Fibroblast of lung (primary cell): ENCODE measurements around the gene TTC32. TPM values are rescaled to one million over a fixed set of nuclear protein-coding genes. Genes with fewer than 3 reads are reported as not detected.

Experiments
- DNase-seq, 2 donors: peaks; one replicate each; pipeline versions ENCODE4 v3.0.0 to v3.0.0-alpha.2; 2010; ENCODE audit warnings: low read depth in 2 of 2
- H2AFZ ChIP-seq: 2 replicates; pipeline ENCODE4 v1.5.1; 2012; ENCODE audit warnings: low read length, control low read depth, inconsistent platforms
- H3K27ac ChIP-seq: 2 replicates; pipeline ENCODE4 v1.5.1; 2011; ENCODE audit warnings: low read length, control low read depth; ENCODE audit not compliant: insufficient read depth
- H3K27me3 ChIP-seq: 2 replicates; pipeline ENCODE4 v1.5.1; 2011; ENCODE audit warnings: mild to moderate bottlenecking, low read length; ENCODE audit not compliant: control insufficient read depth, insufficient read depth
- H3K36me3 ChIP-seq: 2 replicates; pipeline ENCODE4 v1.5.1; 2011; ENCODE audit warnings: low read length; ENCODE audit not compliant: control insufficient read depth, insufficient read depth
- H3K4me1 ChIP-seq: 2 replicates; pipeline ENCODE4 v1.5.1; 2011; ENCODE audit warnings: low read length; ENCODE audit not compliant: control insufficient read depth, insufficient read depth; ENCODE audit errors: extremely low read depth
- H3K4me2 ChIP-seq: 2 replicates; pipeline ENCODE4 v1.5.1; 2011; ENCODE audit warnings: low read length, control low read depth; ENCODE audit not compliant: insufficient read depth; ENCODE audit errors: extremely low read depth
- H3K4me3 ChIP-seq, 4 experiments: fragments of 200-600 bp in 1 of 4; sonication (generic) in 1 of 4; replicated peaks in 1 of 4; 2 replicates each; pipeline ENCODE4 v1.5.1; 2011 to 2016; ENCODE audit warnings: low read length in 4 of 4, low read depth in 3 of 4, mild to moderate bottlenecking in 3 of 4, control low read depth in 2 of 4, inconsistent platforms in 1 of 4, mixed read lengths in 1 of 4; ENCODE audit not compliant: insufficient read depth in 1 of 4; ENCODE audit errors: control extremely low read depth in 1 of 4
- H3K79me2 ChIP-seq: 2 replicates; pipeline ENCODE4 v1.5.1; 2012; ENCODE audit warnings: mild to moderate bottlenecking, low read length, inconsistent platforms; ENCODE audit not compliant: control insufficient read depth, insufficient read depth
- H3K9ac ChIP-seq: 2 replicates; pipeline ENCODE4 v1.5.1; 2011; ENCODE audit warnings: mild to moderate bottlenecking, low read length, control low read depth; ENCODE audit not compliant: insufficient read depth
- H3K9me3 ChIP-seq: 2 replicates; pipeline ENCODE4 v1.5.1; 2012; ENCODE audit warnings: low read depth, low read length; ENCODE audit not compliant: control insufficient read depth, insufficient read depth
- H4K20me1 ChIP-seq: 2 replicates; pipeline ENCODE4 v1.5.1; 2011; ENCODE audit warnings: low read length; ENCODE audit not compliant: control insufficient read depth, insufficient read depth; ENCODE audit errors: extremely low read depth
- CTCF ChIP-seq, 2 donors: IDR thresholded peaks in 1 of 2; conservative IDR thresholded peaks in 1 of 2; 1 replicate in 1 of 2; 2 replicates in 1 of 2; pipeline ENCODE4 v1.5.1; 2011 to 2012; ENCODE audit warnings: low read length in 2 of 2, control low read depth in 1 of 2, inconsistent platforms in 1 of 2, low read depth in 1 of 2, mild to moderate bottlenecking in 1 of 2
- EZH2 ChIP-seq: IDR thresholded peaks from 2 replicates; pipeline ENCODE4 v1.5.1; 2012; ENCODE audit warnings: low read length, control low read depth, mild to moderate bottlenecking; ENCODE audit errors: missing control alignments
- polyA plus RNA-seq, 2 donors: library from polyadenylated mRNA; depleted of rRNA in 1 of 2; stranded (reverse) in 1 of 2; unstranded in 1 of 2; fragments of >200 nt; gene quantifications; 2 replicates each; pipeline ENCODE4 v1.2.1, GENCODE V29; 2011 to 2012; ENCODE audit warnings: missing spikeins in 1 of 2
- total RNA-seq: library from RNA; depleted of rRNA; stranded (reverse); fragments of >200 nt; gene quantifications from 2 replicates; pipeline ENCODE4 v1.2.1, GENCODE V29; 2014

The TTC32 gene
- total and polyA plus RNA-seq, 2 donors (not counting 1 experiment from before 2014, with no cell fraction given): 4.7 to 5.8 TPM

- Histone ChIP-seq H4K20me1 (no peaks in the 10 kb centered on the region), H3K9me3 (no peaks in the 10 kb centered on the region), H2AFZ (no peak overlapping the region), H3K4me3 (no peak overlapping the region), H3K79me2 (no peaks in the 10 kb centered on the region), H3K27me3 (no peaks in the 10 kb centered on the region), H3K27ac (no peak overlapping the region), H3K9ac (no peak overlapping the region), H3K4me1 (peaks cover 12% of the 10 kb centered on the region), H3K36me3 (no peaks in the 10 kb centered on the region), H3K4me2 (no peak overlapping the region)
- TF ChIP-seq CTCF (conservative IDR thresholded peaks at IDR 0.05 in 1 of 2, IDR thresholded peaks at IDR 0.05 in 1 of 2; ENCODE audit: low read depth in 1 of 2, low read length in 2 of 2): no peak
- TF ChIP-seq EZH2: no peak
- DNase-seq: no peak
These were observed 44.7 kb downstream of the TTC32 start for GRCh38 chr2:19857100-19857499.

- no peaks in the 10 kb centered on the region for H3K36me3 ChIP-seq
- H3K27me3 ChIP-seq: no peaks in the 10 kb centered on the region
- no peaks in the 10 kb centered on the region for H3K79me2 ChIP-seq
- TF ChIP-seq CTCF (conservative IDR thresholded peaks at IDR 0.05 in 1 of 2, IDR thresholded peaks at IDR 0.05 in 1 of 2; ENCODE audit: low read depth in 1 of 2, low read length in 2 of 2): no peak
- no peak for TF ChIP-seq EZH2
- H2AFZ ChIP-seq: no peak overlapping the region
- H3K4me3 ChIP-seq: no peak overlapping the region
- no peaks in the 10 kb centered on the region for H4K20me1 ChIP-seq
- peak in 1 of 2 donors; percentile 45 for DNase-seq
- H3K9me3 ChIP-seq: no peaks in the 10 kb centered on the region
- peaks cover 12% of the 10 kb centered on the region for H3K4me1 ChIP-seq
- no peak overlapping the region for H3K4me2 ChIP-seq
- H3K27ac ChIP-seq: no peak overlapping the region
- H3K9ac ChIP-seq: no peak overlapping the region
These were observed 46.0 kb downstream of the TTC32 start for GRCh38 chr2:19855542-19856431.

GRCh38 chr2:19854596-19855541 lies 46.9 kb downstream of the TTC32 start:
- H3K9me3 ChIP-seq: no peaks in the 10 kb centered on the region
- H3K79me2 ChIP-seq: no peaks in the 10 kb centered on the region
- TF ChIP-seq EZH2: no peak
- TF ChIP-seq CTCF (conservative IDR thresholded peaks at IDR 0.05 in 1 of 2, IDR thresholded peaks at IDR 0.05 in 1 of 2; ENCODE audit: low read depth in 1 of 2, low read length in 2 of 2): no peak
- no peak for DNase-seq
- no peak overlapping the region for H3K9ac ChIP-seq
- no peak overlapping the region for H3K4me2 ChIP-seq
- no peak overlapping the region for H3K4me3 ChIP-seq
- peaks cover 4% of the 10 kb centered on the region for H3K4me1 ChIP-seq
- no peak overlapping the region for H3K27ac ChIP-seq
- no peaks in the 10 kb centered on the region for H4K20me1 ChIP-seq
- no peaks in the 10 kb centered on the region for H3K27me3 ChIP-seq
- no peaks in the 10 kb centered on the region for H3K36me3 ChIP-seq
- no peak overlapping the region for H2AFZ ChIP-seq
